SU-DHL-6 (cell line): Measurements from ENCODE around the gene SPN.

Experiments used
- CTCF ChIP-seq: fragments of 200-600 bp; sonication (generic); IDR thresholded peaks from one replicate; pipeline ENCODE4 v1.5.1; 2017; ENCODE audit warnings: antibody characterized with exemption, mild to moderate bottlenecking, low read length, moderate library complexity; ENCODE audit not compliant: insufficient read depth, poor library complexity, severe bottlenecking
- EZH2phosphoT487 ChIP-seq: fragments of 200-600 bp; sonication (generic), shearing (Covaris generic); conservative IDR thresholded peaks from 2 replicates; pipeline ENCODE4 v1.6.1; 2018; ENCODE audit warnings: mild to moderate bottlenecking, antibody characterized with exemption, low read length, moderate library complexity, mixed read lengths

GRCh38 chr16:29665294-29666077 lies 2.4 kb downstream of the SPN start:
- TF ChIP-seq CTCF (no peak), EZH2phosphoT487 (no peak)
